GM12878 (cell line): ENCODE measurements around the gene SLC12A1. TPM values are rescaled to one million over a fixed set of nuclear protein-coding genes. Genes with fewer than 3 reads are reported as not detected.

Source experiments
- ATAC-seq: fragments of 200-7000 bp; cut with Tn5 transposase; 3 replicates; pipeline ENCODE4 v1.9.1; 2020; ENCODE audit warnings: mild to moderate bottlenecking, moderate library complexity
- BruUV-seq: library from RNA; stranded (reverse); fragments of 400-500 nt; replicated peaks from 2 replicates; lab custom pipeline; 2021; lab: Mats Ljungman, UMichigan
- CTCF ChIA-PET: fragments of 300-600 bp; sonication (Branson Sonifier 250); formaldehyde crosslinking; extraction: SDS; loops from one replicate; lab custom pipeline; 2021; ENCODE audit warnings: inconsistent platforms; lab: Yijun Ruan, JAX
- POLR2A ChIA-PET: fragments of 350-600 bp; formaldehyde crosslinking; extraction: SDS; loops from one replicate; lab custom pipeline; 2021; ENCODE audit warnings: inconsistent platforms; lab: Charles Lee
- RAD21 ChIA-PET: fragments of 300-600 bp; sonication (Branson Sonifier 250); formaldehyde crosslinking; loops from one replicate; lab custom pipeline; 2023; ENCODE audit warnings: antibody characterized with exemption; ENCODE audit not compliant: unreplicated experiment; lab: Charles Lee
- SMC1A ChIA-PET: fragments of 300-600 bp; sonication (Branson Sonifier 250); formaldehyde crosslinking; loops from one replicate; lab custom pipeline; 2023; ENCODE audit not compliant: unreplicated experiment, uncharacterized antibody; lab: Charles Lee
- DNase-seq: peaks from one replicate; pipeline ENCODE4 v3.0.0-alpha.2; 2011; ENCODE audit warnings: low read depth, low spot score
- FAIRE-seq: peaks from 3 replicates; lab custom pipeline; 2011; peaks lifted over from hg19 to GRCh38; lab: Jason Lieb, UNC
- H2AFZ ChIP-seq: 2 replicates; pipeline ENCODE4 v1.6.0; 2011; ENCODE audit warnings: low read depth, low read length, control low read depth; ENCODE audit not compliant: control insufficient read depth
- H3K27ac ChIP-seq: 2 replicates; pipeline ENCODE4 v1.5.1; 2011; ENCODE audit warnings: control low read depth; ENCODE audit not compliant: control insufficient read depth, insufficient read depth
- H3K27me3 ChIP-seq, 2 experiments: replicated peaks in 1 of 2; 2 replicates each; pipeline versions ENCODE4 v1.6.0 to v1.6.1; 2011; ENCODE audit warnings: low read length in 1 of 2; ENCODE audit not compliant: control insufficient read depth in 2 of 2, insufficient read depth in 2 of 2
- H3K36me3 ChIP-seq, 2 experiments: 2 replicates each; pipeline ENCODE4 v1.5.1; 2011; ENCODE audit warnings: low read length in 1 of 2; ENCODE audit not compliant: control insufficient read depth in 2 of 2, insufficient read depth in 2 of 2
- H3K4me1 ChIP-seq: 2 replicates; pipeline ENCODE4 v1.6.1; 2011; ENCODE audit warnings: mild to moderate bottlenecking, low read length, moderate library complexity, mixed read lengths; ENCODE audit not compliant: control insufficient read depth, insufficient read depth
- H3K4me2 ChIP-seq: 2 replicates; pipeline ENCODE4 v1.6.0; 2011; ENCODE audit warnings: control low read depth; ENCODE audit not compliant: control insufficient read depth, insufficient read depth
- H3K4me3 ChIP-seq: fragments of 200-600 bp; sonication (generic); 2 replicates; pipeline ENCODE4 v1.5.1; 2016
- H3K79me2 ChIP-seq: 2 replicates; pipeline ENCODE4 v1.6.0; 2011; ENCODE audit warnings: low read length; ENCODE audit not compliant: control insufficient read depth, insufficient read depth
- H3K9ac ChIP-seq: 2 replicates; pipeline ENCODE4 v1.8.0; 2011; ENCODE audit warnings: low read length, control low read depth, mixed read lengths; ENCODE audit not compliant: control insufficient read depth, insufficient read depth
- H3K9me3 ChIP-seq: replicated peaks from 3 replicates; pipeline ENCODE4 v1.5.1; 2011; ENCODE audit warnings: mild to moderate bottlenecking, low read length; ENCODE audit not compliant: control insufficient read depth, insufficient read depth
- H4K20me1 ChIP-seq: 2 replicates; pipeline ENCODE4 v1.6.0; 2011; ENCODE audit not compliant: control insufficient read depth, insufficient read depth
- FOXM1 ChIP-seq: IDR thresholded peaks from 2 replicates; pipeline ENCODE4 v1.6.1; 2012; ENCODE audit warnings: low read depth, mild to moderate bottlenecking, inconsistent platforms, low read length, moderate library complexity
- KLF5 ChIP-seq: fragments of 450-650 bp; IDR thresholded peaks from 2 replicates; pipeline ENCODE4 v1.6.1; 2014; ENCODE audit warnings: mild to moderate bottlenecking; ENCODE audit not compliant: partially characterized antibody
- NBN ChIP-seq: fragments of 450-650 bp; IDR thresholded peaks from 2 replicates; pipeline ENCODE4 v1.6.1; 2016
- PRDM15 ChIP-seq: fragments of 450-650 bp; formaldehyde crosslinking; IDR thresholded peaks from 2 replicates; pipeline ENCODE4 v1.4.0; 2020; ENCODE audit warnings: mild to moderate bottlenecking, moderate library complexity
- SMAD1 ChIP-seq: fragments of 450-650 bp; IDR thresholded peaks from 2 replicates; pipeline ENCODE4 v1.6.1; 2018; ENCODE audit warnings: mild to moderate bottlenecking, low read depth; ENCODE audit not compliant: partially characterized antibody
- STAT1 ChIP-seq: fragments of 450-650 bp; conservative IDR thresholded peaks from 2 replicates; pipeline ENCODE4 v1.6.1; 2014; ENCODE audit warnings: antibody characterized with exemption, mild to moderate bottlenecking
- TARDBP ChIP-seq: IDR thresholded peaks from 2 replicates; pipeline ENCODE4 v1.6.1; 2016; ENCODE audit warnings: borderline replicate concordance
- TCF12 ChIP-seq: IDR thresholded peaks from 2 replicates; pipeline ENCODE4 v1.6.1; 2011; ENCODE audit warnings: low read depth, mild to moderate bottlenecking, low read length
- WGBS: methylation state at CpG from one replicate; pipeline ENCODE4 v1.1.6; 2016; ENCODE audit warnings: low lambda C conversion rate; ENCODE audit not compliant: insufficient replicate concordance, insufficient coverage; ENCODE audit errors: missing lambda C conversion rate; 5-methylcytosine and 5-hydroxymethylcytosine counted together
- in situ Hi-C: fragments of 300-500 bp; cut with MboI; formaldehyde crosslinking; loops from 9 replicates; pipeline ENCODE4 v1.14.3; 2018; ENCODE audit warnings: mixed read lengths
- intact Hi-C: fragments of 100-400 bp; cut with micrococcal nuclease; formaldehyde crosslinking; loops from one replicate; pipeline ENCODE4 v1.14.2; 2022; ENCODE audit not compliant: unreplicated experiment
- polyA plus RNA-seq, 11 experiments: library from polyadenylated mRNA; depleted of rRNA in 4 of 11; unstranded in 6 of 11; stranded (reverse) in 5 of 11; fragments of >200 nt; fragmentation: Nextera tagmentation in 4 of 11; fragmentation: Illumina TruSeq in 1 of 11; extraction: Ambion mirVana in 4 of 11; extraction: Trizol in 1 of 11; gene quantifications; 1 replicate in 1 of 11; 2 replicates in 10 of 11; pipeline versions ENCODE4 v1.2.1 to v1.2.3, GENCODE V29; 2011 to 2016; ENCODE audit warnings: inconsistent platforms in 2 of 11, missing spikeins in 2 of 11, low read depth in 1 of 11
- total RNA-seq, 4 experiments: library from RNA; depleted of rRNA in 3 of 4; stranded (reverse); fragments of >200 nt in 3 of 4; fragmentation: Illumina TruSeq in 1 of 4; extraction: Trizol in 1 of 4; gene quantifications; 2 replicates each; pipeline versions ENCODE4 v1.2.1 to v1.2.3, GENCODE V29; 2013 to 2021

Gene SLC12A1
- total and polyA plus RNA-seq, 10 of the 15 experiments (the other 5 are each of a cell fraction or from before 2014, with no cell fraction given), result under 0.01 TPM; not detected in 9

GRCh38 chr15:48315041-48315440 lies 108.9 kb downstream of the SLC12A1 start:
- H3K9me3 ChIP-seq, result no peaks in the 10 kb centered on the region
- H2AFZ ChIP-seq, result no peak overlapping the region
- no peak overlapping the region for H3K4me3 ChIP-seq
- BruUV-seq, result no TSS peak
- ChIA-PET CTCF (no interaction called here), POLR2A (no interaction called here), RAD21 (interaction anchor here (0.9 kb wide), 1 partner anchor 40 kb away, joined by 3 read pairs; no protein-coding TSS in a partner anchor), SMC1A (interaction anchor here (0.6 to 1.1 kb wide), 2 partner anchors 28 to 52 kb away, joined by 3 read pairs; no protein-coding TSS in a partner anchor)
- H3K27me3 ChIP-seq, result no peaks in the 10 kb centered on the region; a peak in 1 of 4 replicates
- in situ Hi-C loops (no loop called here), intact Hi-C loops (no loop called here)
- no peak for FAIRE-seq
- H3K9ac ChIP-seq, result no peak overlapping the region
- no peak for TF ChIP-seq NBN
- no peak for TF ChIP-seq FOXM1
- TF ChIP-seq TARDBP, result no peak
- no peak for TF ChIP-seq SMAD1
- TF ChIP-seq TCF12, result no peak
- no peak for TF ChIP-seq STAT1
- TF ChIP-seq PRDM15 (CRISPR knock-in tag), result no peak
- no peak for TF ChIP-seq KLF5
- H3K27ac ChIP-seq, result no peak overlapping the region
- no peaks in the 10 kb centered on the region for H3K4me1 ChIP-seq
- WGBS, result 71% methylated on average over 10 of the region's 10 CpGs
- no peak overlapping the region for H3K4me2 ChIP-seq
- no peak for ATAC-seq
- no peaks in the 10 kb centered on the region for H4K20me1 ChIP-seq
- DNase-seq, result no peak
- no peaks in the 10 kb centered on the region for H3K79me2 ChIP-seq
- H3K36me3 ChIP-seq, result no peaks in the 10 kb centered on the region
